BJ (cell line): ENCODE measurements around the gene PTGR3. TPM values are rescaled to one million over a fixed set of nuclear protein-coding genes. Genes with fewer than 3 reads are reported as not detected.

Experiments
- CTCF ChIA-PET: fragments of 350-600 bp; formaldehyde crosslinking; extraction: SDS; loops from one replicate; lab custom pipeline; 2021; ENCODE audit warnings: antibody characterized with exemption, inconsistent platforms; lab: Yijun Ruan, JAX
- POLR2A ChIA-PET: fragments of 300-600 bp; sonication (Branson Sonifier 250); formaldehyde crosslinking; extraction: SDS; loops from one replicate; lab custom pipeline; 2021; ENCODE audit warnings: antibody characterized with exemption; lab: Charles Lee
- DNase-seq: peaks from one replicate; pipeline ENCODE4 v3.0.0-alpha.2; 2011; ENCODE audit warnings: low read depth
- H3K27me3 ChIP-seq: 2 replicates; pipeline ENCODE4 v1.6.0; 2011; ENCODE audit warnings: low read length; ENCODE audit not compliant: control insufficient read depth, insufficient read depth
- H3K36me3 ChIP-seq: 2 replicates; pipeline ENCODE4 v1.5.1; 2011; ENCODE audit warnings: low read length; ENCODE audit not compliant: control insufficient read depth, insufficient read depth
- H3K4me3 ChIP-seq: 2 replicates; pipeline ENCODE4 v1.5.1; 2011; ENCODE audit warnings: low read depth, mild to moderate bottlenecking, control low read depth, low read length
- polyA plus RNA-seq: library from polyadenylated mRNA; depleted of rRNA; stranded (reverse); fragments of >200 nt; gene quantifications from 2 replicates; pipeline ENCODE4 v1.2.3, GENCODE V29; 2011
- TF ChIP-seq, protein P1 (sequence below): IDR thresholded peaks from 2 replicates; pipeline ENCODE4 v1.5.1; 2011; ENCODE audit warnings: low read depth, mild to moderate bottlenecking, control low read depth, inconsistent platforms, low read length, moderate library complexity; ENCODE audit not compliant: insufficient read depth

The PTGR3 gene
- polyA plus RNA-seq, 1 experiment: 70.3 TPM

DNA sequence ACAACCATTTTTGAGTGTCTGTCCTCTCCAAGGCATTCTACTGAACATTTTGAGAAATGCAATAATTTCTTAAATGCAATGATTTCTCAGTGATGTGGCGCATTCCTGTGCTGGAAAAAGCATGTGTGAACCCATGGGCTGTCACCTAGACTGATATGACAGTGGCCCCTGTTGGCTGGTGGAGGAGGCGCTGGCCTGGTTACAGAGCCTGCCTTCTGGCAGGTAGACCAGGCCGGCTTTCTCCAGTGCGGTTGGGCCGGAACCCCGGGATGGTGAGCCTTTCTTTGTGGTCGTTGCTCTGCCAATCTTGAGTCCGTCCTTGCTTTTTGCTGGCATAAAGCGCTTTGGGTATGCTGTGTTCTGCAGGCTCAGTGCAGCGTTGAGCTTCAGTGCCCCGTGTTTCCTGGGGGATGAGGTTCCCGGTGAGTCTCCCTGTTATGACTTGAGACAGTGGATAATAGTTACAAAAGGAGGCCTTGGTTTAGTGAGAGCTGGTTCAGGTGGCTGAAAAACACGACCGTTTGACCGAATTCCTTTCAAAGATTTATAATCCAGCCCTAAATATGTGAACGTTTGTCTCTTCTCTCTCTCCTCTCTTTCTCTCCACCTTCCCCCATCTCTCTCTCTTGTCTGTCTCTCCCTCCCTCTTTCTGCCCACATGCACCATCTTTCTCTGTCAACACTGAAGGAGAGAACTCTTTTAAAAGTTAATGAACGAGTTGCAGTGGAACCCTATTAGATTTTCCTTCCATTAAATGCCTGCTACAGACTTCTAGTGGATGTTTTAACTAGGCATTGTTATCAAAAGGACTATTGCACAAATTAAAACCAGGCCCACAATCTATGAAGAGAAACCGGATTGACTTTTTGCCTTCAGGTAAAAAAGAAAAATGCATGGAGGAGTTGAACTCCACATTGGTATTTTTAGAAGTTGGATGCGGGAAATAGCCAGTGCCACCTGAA lies 35.7 kb upstream of the PTGR3 start:
- no peak for DNase-seq
- no peak overlapping the region for H3K4me3 ChIP-seq
- TF ChIP-seq, protein P1, sequence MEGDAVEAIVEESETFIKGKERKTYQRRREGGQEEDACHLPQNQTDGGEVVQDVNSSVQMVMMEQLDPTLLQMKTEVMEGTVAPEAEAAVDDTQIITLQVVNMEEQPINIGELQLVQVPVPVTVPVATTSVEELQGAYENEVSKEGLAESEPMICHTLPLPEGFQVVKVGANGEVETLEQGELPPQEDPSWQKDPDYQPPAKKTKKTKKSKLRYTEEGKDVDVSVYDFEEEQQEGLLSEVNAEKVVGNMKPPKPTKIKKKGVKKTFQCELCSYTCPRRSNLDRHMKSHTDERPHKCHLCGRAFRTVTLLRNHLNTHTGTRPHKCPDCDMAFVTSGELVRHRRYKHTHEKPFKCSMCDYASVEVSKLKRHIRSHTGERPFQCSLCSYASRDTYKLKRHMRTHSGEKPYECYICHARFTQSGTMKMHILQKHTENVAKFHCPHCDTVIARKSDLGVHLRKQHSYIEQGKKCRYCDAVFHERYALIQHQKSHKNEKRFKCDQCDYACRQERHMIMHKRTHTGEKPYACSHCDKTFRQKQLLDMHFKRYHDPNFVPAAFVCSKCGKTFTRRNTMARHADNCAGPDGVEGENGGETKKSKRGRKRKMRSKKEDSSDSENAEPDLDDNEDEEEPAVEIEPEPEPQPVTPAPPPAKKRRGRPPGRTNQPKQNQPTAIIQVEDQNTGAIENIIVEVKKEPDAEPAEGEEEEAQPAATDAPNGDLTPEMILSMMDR: peak; percentile 40
- H3K36me3 ChIP-seq: no peaks in the 10 kb centered on the region; the same call in 1 of the 2 replicates
- no peaks in the 10 kb centered on the region for H3K27me3 ChIP-seq
- ChIA-PET CTCF (interaction anchor here (0.9 to 1.6 kb wide), 5 partner anchors 14 to 244 kb away, joined by 3 to 5 read pairs (median 3); no protein-coding TSS in a partner anchor), POLR2A (interaction anchor here (0.6 to 0.7 kb wide), 3 partner anchors 16 to 1210 kb away, joined by 3 to 5 read pairs (median 3); no protein-coding TSS in a partner anchor)

DNA sequence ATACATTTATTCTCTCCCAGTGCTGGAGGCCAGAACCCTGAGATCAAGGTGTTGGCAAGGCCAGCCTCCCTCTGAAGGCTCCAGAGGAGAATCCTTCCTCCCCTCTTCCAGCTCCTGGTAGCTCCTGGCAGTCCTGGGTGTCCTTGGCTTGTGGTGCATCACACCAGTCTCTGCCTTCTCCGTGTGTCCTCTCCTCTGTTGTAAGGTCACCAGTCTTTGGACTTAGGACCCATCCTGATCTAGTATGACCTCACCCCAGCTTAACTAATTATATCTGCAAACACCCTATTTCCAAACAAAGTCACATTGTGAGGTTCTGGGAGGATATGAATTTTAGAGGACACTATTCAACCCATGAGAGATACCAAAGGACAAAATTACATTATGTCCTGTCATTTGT lies 32.8 kb upstream of the PTGR3 start:
- no peaks in the 10 kb centered on the region for H3K27me3 ChIP-seq
- H3K36me3 ChIP-seq: peaks cover 1% of the 10 kb centered on the region; the same call in 1 of the 2 replicates
- no peak overlapping the region for H3K4me3 ChIP-seq
- POLR2A ChIA-PET: no interaction called here
- CTCF ChIA-PET: interaction anchor here (1.2 to 1.5 kb wide), 2 partner anchors 12 to 13 kb away, joined by 4 to 5 read pairs; no protein-coding TSS in a partner anchor
- no peak for DNase-seq
- TF ChIP-seq, protein P1: no peak

- TF ChIP-seq, protein P1: no peak
- POLR2A ChIA-PET: no interaction called here
- H3K4me3 ChIP-seq: no peak overlapping the region
- H3K36me3 ChIP-seq: peaks cover 3% of the 10 kb centered on the region; the same call in 1 of the 2 replicates
- H3K27me3 ChIP-seq: no peaks in the 10 kb centered on the region
- CTCF ChIA-PET: interaction anchor here (0.6 to 1.7 kb wide), 3 partner anchors 15 to 53 kb away, joined by 3 to 5 read pairs (median 3); no protein-coding TSS in a partner anchor
- DNase-seq: no peak
These were observed 31.5 kb upstream of the PTGR3 start for GRCh38 chr18:75240433-75240832.

DNA sequence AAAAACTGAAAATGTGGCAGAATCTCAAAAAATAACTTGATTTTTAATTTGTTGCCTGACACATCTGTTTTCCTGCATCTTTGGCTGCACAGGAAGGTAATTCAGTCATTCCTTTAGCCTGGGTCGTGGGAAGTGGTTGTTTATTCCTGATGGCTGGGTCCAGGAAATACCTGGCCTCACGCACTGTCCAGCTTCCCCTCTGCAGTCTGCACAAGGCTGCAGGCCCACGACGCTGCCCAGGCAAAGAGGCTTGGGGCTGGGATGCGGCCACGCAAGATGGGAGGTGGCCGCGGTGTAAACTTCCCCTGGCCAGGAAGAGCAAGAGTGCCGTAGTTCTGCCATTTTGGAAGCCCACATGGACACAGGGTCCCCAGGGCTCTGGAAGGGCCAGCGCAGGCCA lies 29.8 kb upstream of the PTGR3 start:
- peaks cover 3% of the 10 kb centered on the region; the same call in 1 of the 2 replicates for H3K36me3 ChIP-seq
- no peak for DNase-seq
- H3K27me3 ChIP-seq: no peaks in the 10 kb centered on the region
- POLR2A ChIA-PET: no interaction called here
- TF ChIP-seq, protein P1: no peak
- no peak overlapping the region for H3K4me3 ChIP-seq
- CTCF ChIA-PET: interaction anchor here (1.5 kb wide), 1 partner anchor 10 kb away, joined by 4 read pairs; no protein-coding TSS in a partner anchor

DNA sequence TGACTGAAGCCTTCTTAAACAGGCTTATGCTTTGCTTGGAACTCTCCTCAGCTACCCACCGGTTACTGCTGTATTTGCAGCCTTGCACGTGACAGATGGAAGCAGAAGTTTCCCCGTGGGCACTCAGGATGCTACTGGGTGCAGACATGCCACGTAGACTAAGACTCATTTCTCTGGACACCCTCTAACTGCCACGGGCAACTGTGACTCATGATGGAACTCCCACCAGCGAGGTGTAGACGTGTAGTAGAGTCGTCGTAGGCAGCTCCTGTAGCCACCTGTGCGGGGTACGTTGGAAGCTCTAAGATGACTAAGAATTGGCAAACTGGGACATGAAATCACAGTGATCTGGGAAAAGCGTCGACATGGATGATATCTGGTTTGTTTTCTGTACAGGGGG lies 29.2 kb upstream of the PTGR3 start:
- CTCF ChIA-PET: interaction anchor here (1.5 kb wide), 1 partner anchor 9 kb away, joined by 4 read pairs; no protein-coding TSS in a partner anchor
- Histone ChIP-seq H3K27me3 (no peaks in the 10 kb centered on the region), H3K36me3 (peaks cover 3% of the 10 kb centered on the region; the same call in 1 of the 2 replicates), H3K4me3 (no peak overlapping the region)
- DNase-seq: no peak
- TF ChIP-seq, protein P1: no peak
- POLR2A ChIA-PET: no interaction called here
